HG03196 (cell line): ENCODE data around the gene ETNK2.

Experiments
- ATAC-seq: cut with Tn5 transposase; IDR thresholded peaks from one replicate; pipeline ENCODE4 v1.9.1; 2021; ENCODE audit not compliant: unreplicated experiment

Gene ETNK2

DNA sequence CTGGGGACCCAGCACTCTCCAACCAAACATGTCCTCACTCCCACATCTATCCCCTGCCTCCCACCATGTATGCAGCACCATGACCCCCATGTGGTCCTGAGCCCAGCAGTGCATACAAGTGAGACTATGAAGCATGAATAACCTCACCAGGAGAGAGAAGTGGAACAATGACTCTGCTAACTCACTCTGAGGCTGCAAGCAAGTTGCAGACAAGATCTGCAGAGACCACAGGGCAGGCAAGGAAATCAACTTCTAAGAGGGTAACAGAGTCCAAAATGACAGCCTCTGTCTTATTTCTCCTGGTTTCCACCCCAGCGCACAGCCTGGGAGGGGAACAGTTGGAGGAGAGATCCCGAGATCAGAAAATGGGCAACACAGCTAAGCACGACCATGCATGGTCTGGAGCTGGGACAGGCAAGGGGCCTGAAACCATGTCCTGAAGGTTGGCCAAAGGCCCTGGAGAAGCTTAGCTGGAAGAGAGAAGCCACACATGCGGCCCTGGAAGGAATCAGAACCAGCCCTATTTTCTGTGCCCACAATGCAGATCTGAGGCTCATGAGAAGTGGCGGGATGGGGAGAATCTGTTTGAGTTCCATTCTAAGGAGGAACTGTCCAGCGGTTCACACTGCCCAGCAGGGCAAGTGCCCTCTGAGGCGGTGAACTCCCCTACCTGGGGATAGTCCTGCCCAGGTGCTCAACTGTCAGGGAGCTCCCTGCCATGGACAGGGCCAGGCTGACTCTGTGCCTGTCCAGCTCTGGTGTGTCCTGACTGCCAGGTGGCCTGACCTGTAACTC is 26.8 kb upstream of the ETNK2 start:
- no peak for ATAC-seq

- no peak for ATAC-seq
These were observed 25.3 kb upstream of the ETNK2 start for GRCh38 chr1:204177133-204177532.

- ATAC-seq: no peak
These were observed 24.2 kb upstream of the ETNK2 start for GRCh38 chr1:204176049-204176448.

DNA sequence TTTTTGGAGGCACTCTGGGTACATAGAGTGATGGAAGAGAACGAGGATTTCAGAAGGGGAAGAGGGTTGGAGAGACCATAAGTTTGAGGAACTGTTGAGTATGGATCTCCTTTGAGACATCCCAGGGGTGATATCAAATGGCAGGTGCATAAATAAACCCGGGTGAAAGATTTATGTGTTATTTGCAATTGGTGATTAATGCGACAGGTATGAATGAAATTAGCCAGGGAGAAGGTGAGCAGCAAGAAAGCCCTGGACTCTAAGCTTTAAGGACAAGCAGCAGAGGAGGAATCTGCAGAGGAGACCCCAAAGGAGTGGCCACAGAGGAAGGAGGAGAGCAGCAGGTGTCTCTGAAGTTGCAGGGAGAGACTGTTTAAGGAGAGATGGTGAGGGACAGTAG is 23.1 kb upstream of the ETNK2 start:
- ATAC-seq: no peak

GRCh38 chr1:204172404-204173029 is 20.7 kb upstream of the ETNK2 start:
- no peak for ATAC-seq

DNA sequence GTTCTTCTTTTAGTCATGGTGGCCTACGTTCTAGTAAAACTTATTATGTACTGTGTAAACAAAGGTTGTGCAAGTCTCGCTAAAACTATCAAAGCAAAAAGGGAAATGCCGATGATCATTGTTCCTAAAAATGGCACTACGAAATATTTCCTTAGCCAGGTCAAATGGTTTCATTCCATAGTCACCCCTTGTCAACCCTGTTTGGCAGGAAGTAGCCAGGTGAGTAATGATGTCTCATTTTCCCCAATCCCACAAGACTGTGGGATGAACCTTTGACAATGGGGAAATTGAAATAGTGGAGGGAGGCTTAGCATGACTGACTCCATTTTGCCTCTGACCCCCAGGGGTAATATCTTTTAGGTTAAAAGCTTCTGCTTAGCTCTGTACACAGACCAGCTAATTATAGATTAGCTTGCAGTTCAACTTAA is 19.9 kb upstream of the ETNK2 start:
- ATAC-seq: no peak

GRCh38 chr1:204170494-204171155 is 18.8 kb upstream of the ETNK2 start:
- no peak for ATAC-seq

DNA sequence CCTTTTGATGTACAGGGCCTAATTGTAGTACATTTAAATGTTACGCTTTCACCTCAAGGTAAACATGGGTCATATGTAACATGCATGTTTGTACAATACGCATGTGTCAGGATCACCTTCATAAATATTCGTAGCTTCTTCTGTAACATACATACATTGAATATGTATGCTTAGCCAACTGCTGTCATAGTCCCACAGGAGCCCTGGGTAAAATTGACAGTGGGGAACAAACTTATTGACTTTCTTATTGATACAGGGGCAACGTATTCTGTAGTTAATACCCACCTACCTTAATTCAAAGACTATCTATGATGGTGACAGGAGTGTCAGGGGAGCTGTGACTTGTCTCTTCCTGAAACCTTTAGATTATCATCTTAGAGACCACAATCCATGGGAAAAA is 18.0 kb upstream of the ETNK2 start:
- no peak for ATAC-seq

- no peak for ATAC-seq
These were observed 15.9 kb upstream of the ETNK2 start for GRCh38 chr1:204167730-204168129.

DNA sequence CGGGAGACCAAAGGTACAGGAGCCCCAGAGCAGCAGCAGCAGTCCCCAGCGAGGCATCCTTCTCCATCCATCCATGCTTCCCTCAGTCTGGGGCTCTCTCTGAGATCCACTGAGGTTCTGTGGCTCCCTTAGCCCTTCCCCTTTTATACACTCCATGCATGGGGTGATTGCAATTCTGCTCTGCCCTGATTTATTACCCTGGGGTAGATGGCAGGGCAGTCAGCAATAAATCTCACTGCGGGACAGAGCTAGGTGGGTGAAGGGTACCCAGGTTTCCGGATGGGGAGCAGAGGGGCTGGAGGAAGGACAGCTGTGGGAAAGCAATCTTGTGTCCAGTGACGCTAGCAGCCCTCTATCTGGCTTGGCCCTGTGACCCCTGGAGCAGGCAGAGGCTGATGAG is 14.4 kb upstream of the ETNK2 start, which contains the start of gene REN:
TSS of gene REN (minus strand) at position 119 of the 400 bp plus-strand sequence. CDS start at position 75, 44 bp downstream.
- ATAC-seq: no peak

DNA sequence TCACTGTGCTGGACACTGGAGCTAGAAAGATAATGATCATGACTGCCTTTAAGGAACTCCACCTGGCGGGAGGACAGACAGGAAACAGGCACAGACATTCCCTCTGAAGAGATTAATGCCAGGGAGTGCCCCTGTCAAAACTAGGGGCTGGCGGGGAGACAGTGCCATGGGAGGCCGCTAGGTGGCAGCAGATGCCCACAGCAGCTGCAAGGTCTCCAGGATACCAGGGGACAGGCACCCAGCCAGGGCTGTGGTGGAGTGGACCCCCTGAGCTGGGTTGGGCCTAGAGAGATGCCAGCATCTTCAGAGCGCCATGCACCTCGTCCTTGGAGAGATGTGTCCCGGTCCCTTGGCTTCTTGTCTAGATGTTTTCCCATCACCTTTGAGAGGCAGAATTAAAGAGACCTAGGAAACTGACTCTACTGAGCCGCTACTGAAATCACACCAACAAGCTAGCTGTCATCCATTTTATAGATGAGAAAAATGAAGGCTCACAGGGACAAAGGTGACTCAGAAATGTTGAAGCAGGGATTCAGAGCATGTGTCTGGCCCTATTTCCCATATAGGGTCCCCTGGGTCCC is 10.7 kb upstream of the ETNK2 start:
- ATAC-seq: peak; percentile 67

- no peak for ATAC-seq
These were observed 10.0 kb upstream of the ETNK2 start for GRCh38 chr1:204161609-204162493.

- no peak for ATAC-seq
These were observed 6.1 kb upstream of the ETNK2 start for GRCh38 chr1:204157962-204158361.

- no peak for ATAC-seq
These were observed 4.0 kb upstream of the ETNK2 start for GRCh38 chr1:204155881-204156280.

DNA sequence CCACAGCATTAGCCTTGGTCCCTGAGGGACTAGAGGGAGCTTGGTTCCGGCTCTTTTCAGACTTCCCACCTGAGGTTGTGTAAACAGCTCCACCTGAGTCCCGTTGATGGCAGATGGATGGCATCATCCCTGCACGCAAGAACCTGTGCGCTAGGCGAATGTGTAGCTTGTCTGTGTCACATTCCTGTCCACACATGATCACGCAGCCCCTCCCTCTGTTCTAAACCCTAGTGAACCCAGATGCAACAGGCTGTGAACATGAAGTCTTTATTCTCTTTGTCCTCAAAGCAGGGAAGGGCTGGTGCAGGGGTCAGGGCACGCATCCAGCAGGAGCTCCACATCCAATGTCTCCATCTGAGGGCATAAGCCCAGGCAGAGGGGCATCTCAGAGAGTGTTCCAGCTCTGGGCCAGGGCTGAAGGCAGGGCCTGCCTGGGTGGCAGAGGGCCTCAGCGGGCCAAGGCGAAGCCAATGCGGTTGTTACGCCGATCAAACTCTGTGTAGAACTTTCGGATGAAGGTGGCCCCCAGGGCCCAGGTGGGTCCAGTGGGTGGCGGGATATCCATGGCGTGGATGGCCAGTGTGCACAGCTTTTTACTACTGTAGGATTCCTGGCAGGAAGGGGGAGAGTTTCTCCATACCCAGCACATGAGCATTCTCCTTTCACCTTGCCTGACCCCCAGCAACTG is 2.9 kb upstream of the ETNK2 start:
- no peak for ATAC-seq

DNA sequence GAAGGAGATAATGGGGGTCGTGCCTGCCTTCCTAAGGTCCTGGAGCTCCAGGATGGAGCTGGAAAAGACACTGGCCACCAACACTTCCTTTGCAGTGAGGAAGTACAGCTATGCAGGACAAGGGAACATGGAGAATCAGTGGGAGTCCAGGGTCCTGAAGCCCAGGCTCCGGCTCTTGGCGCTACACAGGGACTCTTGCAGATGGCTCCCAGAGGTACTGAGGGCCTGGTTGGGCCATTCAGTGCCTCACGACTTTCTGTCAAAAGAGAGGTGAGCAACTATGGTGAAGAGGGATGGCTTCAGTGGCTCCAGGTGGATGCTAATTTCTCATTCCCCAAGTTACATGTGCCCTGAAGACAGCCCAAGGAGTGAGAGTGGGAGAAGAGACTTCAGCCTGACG is 1.8 kb upstream of the ETNK2 start:
- ATAC-seq: no peak

- no peak for ATAC-seq
These were observed 633 bp upstream of the ETNK2 start for GRCh38 chr1:204152310-204153044.

- ATAC-seq: no peak
These were observed 917 bp downstream of the ETNK2 start for GRCh38 chr1:204150702-204151551.
